ENCODE results near the gene UBE2F.
"Not testable (repeated sequence)": the region's sequence is repeated elsewhere in the genome, so short reads cannot be mapped to it uniquely, and the experiment has no call there.

- TF ChIP-seq EZH2 (IDR thresholded peaks at IDR 0.05; ENCODE audit: low read depth); CTCF (conservative IDR thresholded peaks at IDR 0.05): not testable (repeated sequence)
These were observed 67.2 kb downstream of the UBE2F start for GRCh38 chr2:238033991-238034390.
